SK-N-SH treated with all-trans-retinoic acid at 6 μM for 48 hours (cell line): ENCODE data around the gene INPP5E.

ENCODE experiments used
- ATAC-seq: fragments of 200-7000 bp; cut with Tn5 transposase; 3 replicates; pipeline ENCODE4 v1.9.1; 2020; ENCODE audit warnings: mild to moderate bottlenecking, moderate library complexity
- ARNTL ChIP-seq: fragments of 450-650 bp; formaldehyde crosslinking; IDR thresholded peaks from 2 replicates; pipeline ENCODE4 v1.5.0; 2020; ENCODE audit warnings: low read depth, mild to moderate bottlenecking, moderate library complexity, borderline replicate concordance
- BACH2 ChIP-seq: fragments of 250-450 bp; sonication (Bioruptor Pico); IDR thresholded peaks from 2 replicates; pipeline ENCODE4 v1.9.0; 2021; ENCODE audit warnings: mild to moderate bottlenecking, borderline replicate concordance
- CREB5 ChIP-seq: fragments of 250-450 bp; sonication (Bioruptor Pico); IDR thresholded peaks from 2 replicates; pipeline ENCODE4 v1.5.1; 2020; ENCODE audit warnings: low read depth, mild to moderate bottlenecking, moderate library complexity
- CSDC2 ChIP-seq: fragments of 250-450 bp; sonication (Bioruptor Pico); IDR thresholded peaks from 2 replicates; pipeline ENCODE4 v1.5.0; 2020; ENCODE audit warnings: mild to moderate bottlenecking, moderate library complexity
- CSRNP3 ChIP-seq: fragments of 250-450 bp; sonication (Bioruptor Pico); IDR thresholded peaks from 2 replicates; pipeline ENCODE4 v1.5.1; 2021; ENCODE audit warnings: mild to moderate bottlenecking, moderate library complexity
- ESRRG ChIP-seq: fragments of 250-450 bp; sonication (Bioruptor Pico); IDR thresholded peaks from 2 replicates; pipeline ENCODE4 v1.6.1; 2021; ENCODE audit warnings: mild to moderate bottlenecking
- GLIS3 ChIP-seq: fragments of 250-450 bp; sonication (Bioruptor Pico); IDR thresholded peaks from 2 replicates; pipeline ENCODE4 v1.5.0; 2020; ENCODE audit warnings: mild to moderate bottlenecking, moderate library complexity
- ISL1 ChIP-seq: fragments of 250-450 bp; sonication (Bioruptor Pico); IDR thresholded peaks from 2 replicates; pipeline ENCODE4 v2.1.2; 2022; ENCODE audit warnings: mild to moderate bottlenecking, moderate library complexity
- OSR1 ChIP-seq: fragments of 250-450 bp; sonication (Bioruptor Pico); IDR thresholded peaks from 2 replicates; pipeline ENCODE4 v1.8.0; 2022; ENCODE audit warnings: moderate library complexity, mild to moderate bottlenecking, inconsistent platforms
- PATZ1 ChIP-seq: fragments of 250-450 bp; sonication (Bioruptor Pico); IDR thresholded peaks from 2 replicates; pipeline ENCODE4 v1.8.0; 2020; ENCODE audit warnings: mild to moderate bottlenecking, moderate library complexity, borderline replicate concordance
- POU6F1 ChIP-seq: fragments of 250-450 bp; sonication (Bioruptor Pico); IDR thresholded peaks from 2 replicates; pipeline ENCODE4 v1.8.0; 2021; ENCODE audit warnings: low read depth, mild to moderate bottlenecking, moderate library complexity, borderline replicate concordance
- PPARA ChIP-seq: fragments of 250-450 bp; sonication (Bioruptor Pico); IDR thresholded peaks from 2 replicates; pipeline ENCODE4 v1.5.0; 2020; ENCODE audit warnings: mild to moderate bottlenecking, borderline replicate concordance
- RARB ChIP-seq: fragments of 250-450 bp; sonication (Bioruptor Pico); IDR thresholded peaks from 2 replicates; pipeline ENCODE4 v1.8.0; 2021; ENCODE audit warnings: mild to moderate bottlenecking, moderate library complexity
- SNAI2 ChIP-seq: fragments of 250-450 bp; sonication (Bioruptor Pico); IDR thresholded peaks from 2 replicates; pipeline ENCODE4 v1.5.0; 2020; ENCODE audit warnings: mild to moderate bottlenecking, moderate library complexity
- TCF4 ChIP-seq: fragments of 250-450 bp; sonication (Bioruptor Pico); IDR thresholded peaks from 2 replicates; pipeline ENCODE4 v1.8.0; 2021; ENCODE audit warnings: mild to moderate bottlenecking, moderate library complexity, borderline replicate concordance
- TOX ChIP-seq: fragments of 250-450 bp; sonication (Bioruptor Pico); IDR thresholded peaks from 2 replicates; pipeline ENCODE4 v1.8.0; 2021; ENCODE audit warnings: mild to moderate bottlenecking, moderate library complexity, borderline replicate concordance
- TSHZ2 ChIP-seq: fragments of 250-450 bp; sonication (Bioruptor Pico); IDR thresholded peaks from 2 replicates; pipeline ENCODE4 v1.5.0; 2020; ENCODE audit warnings: mild to moderate bottlenecking, moderate library complexity
- ZC3H10 ChIP-seq: fragments of 250-450 bp; sonication (Bioruptor Pico); IDR thresholded peaks from 2 replicates; pipeline ENCODE4 v1.5.1; 2021; ENCODE audit warnings: mild to moderate bottlenecking, moderate library complexity
- ZFP3 ChIP-seq: fragments of 250-450 bp; sonication (Bioruptor Pico); IDR thresholded peaks from 2 replicates; pipeline ENCODE4 v1.5.0; 2020; ENCODE audit warnings: mild to moderate bottlenecking, moderate library complexity
- ZFP30 ChIP-seq: fragments of 450-650 bp; formaldehyde crosslinking; IDR thresholded peaks from 2 replicates; pipeline ENCODE4 v1.5.0; 2022; ENCODE audit warnings: mild to moderate bottlenecking, moderate library complexity
- ZNF565 ChIP-seq: fragments of 450-650 bp; formaldehyde crosslinking; conservative IDR thresholded peaks from 2 replicates; pipeline ENCODE4 v1.5.0; 2020; ENCODE audit warnings: low read depth, mild to moderate bottlenecking, moderate library complexity
- ZNF70 ChIP-seq: fragments of 450-650 bp; formaldehyde crosslinking; IDR thresholded peaks from 2 replicates; pipeline ENCODE4 v1.5.0; 2020; ENCODE audit warnings: mild to moderate bottlenecking, moderate library complexity
- ZNF8 ChIP-seq: fragments of 450-650 bp; formaldehyde crosslinking; IDR thresholded peaks from 2 replicates; pipeline ENCODE4 v1.5.0; 2020; ENCODE audit warnings: mild to moderate bottlenecking, moderate library complexity

Gene INPP5E

GRCh38 chr9:136381966-136382513, 57.6 kb downstream of the INPP5E start:
- no peak for ATAC-seq
- no peak for TF ChIP-seq CSRNP3 (CRISPR knock-in tag)
- no peak for TF ChIP-seq ZC3H10 (CRISPR knock-in tag)
- TF ChIP-seq ZNF70 (CRISPR knock-in tag), result no peak
- TF ChIP-seq TOX, result no peak
- TF ChIP-seq BACH2 (CRISPR knock-in tag), result no peak
- no peak for TF ChIP-seq ZFP3 (CRISPR knock-in tag)
- TF ChIP-seq PPARA (CRISPR knock-in tag), result no peak
- TF ChIP-seq ESRRG (CRISPR knock-in tag), result no peak
- TF ChIP-seq ZNF565, result no peak
- TF ChIP-seq CSDC2 (CRISPR knock-in tag), result no peak
- TF ChIP-seq ISL1, result no peak
- no peak for TF ChIP-seq RARB (CRISPR knock-in tag)

- TF ChIP-seq ZNF8, result no peak
- TF ChIP-seq, all 23 proteins: peak for 0
Measured at GRCh38 chr9:136381311-136381710, 58.3 kb downstream of the INPP5E start.

GRCh38 chr9:136380381-136380780, 59.3 kb downstream of the INPP5E start:
- no peak for ATAC-seq
- TF ChIP-seq ZNF565 (no peak), GLIS3 (no peak), OSR1 (CRISPR knock-in tag) (no peak)

More at GRCh38 chr9:136381311-136381710, 58.3 kb downstream of the INPP5E start:
- ATAC-seq, result no peak

GRCh38 chr9:136379891-136380290, 59.8 kb downstream of the INPP5E start:
- no peak for ATAC-seq
- no peak for TF ChIP-seq TSHZ2
- no peak for TF ChIP-seq CSRNP3 (CRISPR knock-in tag)
- TF ChIP-seq PPARA (CRISPR knock-in tag), result no peak
- no peak for TF ChIP-seq PATZ1 (CRISPR knock-in tag)
- no peak for TF ChIP-seq OSR1 (CRISPR knock-in tag)
- no peak for TF ChIP-seq SNAI2
- no peak for TF ChIP-seq POU6F1 (CRISPR knock-in tag)
- no peak for TF ChIP-seq ARNTL
- no peak for TF ChIP-seq TCF4 (CRISPR knock-in tag)
- no peak for TF ChIP-seq ZNF565
- TF ChIP-seq ZFP30 (CRISPR knock-in tag), result no peak
- no peak for TF ChIP-seq ISL1
- no peak for TF ChIP-seq CREB5 (CRISPR knock-in tag)
- TF ChIP-seq ZNF70 (CRISPR knock-in tag), result no peak
- no peak for TF ChIP-seq TOX
- no peak for TF ChIP-seq ESRRG (CRISPR knock-in tag)
